Measurements from ENCODE around the gene INSC. TPM values are rescaled to one million over a fixed set of nuclear protein-coding genes. Genes with fewer than 3 reads are reported as not detected.

The INSC gene
- total and polyA plus RNA-seq, 9 of the 15 experiments (the other 6 are each of a cell fraction or from before 2014, with no cell fraction given) = not detected

DNA sequence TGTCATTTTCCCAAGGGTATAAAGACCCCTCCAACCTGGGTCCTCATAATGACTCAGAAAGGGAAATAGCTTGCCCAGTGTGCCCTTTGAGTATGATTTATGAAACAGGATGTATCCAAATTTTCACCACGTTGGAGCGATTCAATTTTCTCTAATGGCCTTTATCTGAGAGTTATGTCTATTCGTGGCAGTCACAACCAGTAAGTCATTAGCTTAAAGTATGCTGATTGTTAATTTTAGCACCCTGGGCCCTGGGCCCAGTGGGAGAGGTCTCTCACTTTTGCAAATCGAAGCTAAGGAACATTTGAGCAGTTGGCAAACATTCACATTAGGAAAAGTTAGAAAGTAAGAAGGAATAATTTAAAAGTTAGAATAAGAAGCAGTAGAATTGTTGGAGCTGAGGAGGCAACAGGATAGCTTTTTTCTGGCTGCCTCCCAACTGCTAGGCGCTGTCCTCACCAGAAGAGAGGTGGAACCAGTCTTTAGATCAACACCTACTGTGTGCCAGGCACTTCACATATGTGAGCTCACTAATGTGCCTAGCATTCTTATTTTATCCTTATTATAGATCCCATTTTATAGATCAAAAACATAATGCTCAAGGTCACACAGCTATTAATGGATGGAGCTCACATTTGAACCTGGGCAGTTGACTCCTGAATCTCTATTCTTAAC lies 24.5 kb downstream of the INSC start (continued):
- TF ChIP-seq, protein P1, sequence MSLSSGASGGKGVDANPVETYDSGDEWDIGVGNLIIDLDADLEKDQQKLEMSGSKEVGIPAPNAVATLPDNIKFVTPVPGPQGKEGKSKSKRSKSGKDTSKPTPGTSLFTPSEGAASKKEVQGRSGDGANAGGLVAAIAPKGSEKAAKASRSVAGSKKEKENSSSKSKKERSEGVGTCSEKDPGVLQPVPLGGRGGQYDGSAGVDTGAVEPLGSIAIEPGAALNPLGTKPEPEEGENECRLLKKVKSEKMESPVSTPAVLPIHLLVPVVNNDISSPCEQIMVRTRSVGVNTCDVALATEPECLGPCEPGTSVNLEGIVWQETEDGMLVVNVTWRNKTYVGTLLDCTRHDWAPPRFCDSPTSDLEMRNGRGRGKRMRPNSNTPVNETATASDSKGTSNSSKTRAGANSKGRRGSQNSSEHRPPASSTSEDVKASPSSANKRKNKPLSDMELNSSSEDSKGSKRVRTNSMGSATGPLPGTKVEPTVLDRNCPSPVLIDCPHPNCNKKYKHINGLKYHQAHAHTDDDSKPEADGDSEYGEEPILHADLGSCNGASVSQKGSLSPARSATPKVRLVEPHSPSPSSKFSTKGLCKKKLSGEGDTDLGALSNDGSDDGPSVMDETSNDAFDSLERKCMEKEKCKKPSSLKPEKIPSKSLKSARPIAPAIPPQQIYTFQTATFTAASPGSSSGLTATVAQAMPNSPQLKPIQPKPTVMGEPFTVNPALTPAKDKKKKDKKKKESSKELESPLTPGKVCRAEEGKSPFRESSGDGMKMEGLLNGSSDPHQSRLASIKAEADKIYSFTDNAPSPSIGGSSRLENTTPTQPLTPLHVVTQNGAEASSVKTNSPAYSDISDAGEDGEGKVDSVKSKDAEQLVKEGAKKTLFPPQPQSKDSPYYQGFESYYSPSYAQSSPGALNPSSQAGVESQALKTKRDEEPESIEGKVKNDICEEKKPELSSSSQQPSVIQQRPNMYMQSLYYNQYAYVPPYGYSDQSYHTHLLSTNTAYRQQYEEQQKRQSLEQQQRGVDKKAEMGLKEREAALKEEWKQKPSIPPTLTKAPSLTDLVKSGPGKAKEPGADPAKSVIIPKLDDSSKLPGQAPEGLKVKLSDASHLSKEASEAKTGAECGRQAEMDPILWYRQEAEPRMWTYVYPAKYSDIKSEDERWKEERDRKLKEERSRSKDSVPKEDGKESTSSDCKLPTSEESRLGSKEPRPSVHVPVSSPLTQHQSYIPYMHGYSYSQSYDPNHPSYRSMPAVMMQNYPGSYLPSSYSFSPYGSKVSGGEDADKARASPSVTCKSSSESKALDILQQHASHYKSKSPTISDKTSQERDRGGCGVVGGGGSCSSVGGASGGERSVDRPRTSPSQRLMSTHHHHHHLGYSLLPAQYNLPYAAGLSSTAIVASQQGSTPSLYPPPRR (CRISPR knock-in tag; IDR thresholded peaks at IDR 0.05; ENCODE audit: borderline replicate concordance) = no peak

DNA sequence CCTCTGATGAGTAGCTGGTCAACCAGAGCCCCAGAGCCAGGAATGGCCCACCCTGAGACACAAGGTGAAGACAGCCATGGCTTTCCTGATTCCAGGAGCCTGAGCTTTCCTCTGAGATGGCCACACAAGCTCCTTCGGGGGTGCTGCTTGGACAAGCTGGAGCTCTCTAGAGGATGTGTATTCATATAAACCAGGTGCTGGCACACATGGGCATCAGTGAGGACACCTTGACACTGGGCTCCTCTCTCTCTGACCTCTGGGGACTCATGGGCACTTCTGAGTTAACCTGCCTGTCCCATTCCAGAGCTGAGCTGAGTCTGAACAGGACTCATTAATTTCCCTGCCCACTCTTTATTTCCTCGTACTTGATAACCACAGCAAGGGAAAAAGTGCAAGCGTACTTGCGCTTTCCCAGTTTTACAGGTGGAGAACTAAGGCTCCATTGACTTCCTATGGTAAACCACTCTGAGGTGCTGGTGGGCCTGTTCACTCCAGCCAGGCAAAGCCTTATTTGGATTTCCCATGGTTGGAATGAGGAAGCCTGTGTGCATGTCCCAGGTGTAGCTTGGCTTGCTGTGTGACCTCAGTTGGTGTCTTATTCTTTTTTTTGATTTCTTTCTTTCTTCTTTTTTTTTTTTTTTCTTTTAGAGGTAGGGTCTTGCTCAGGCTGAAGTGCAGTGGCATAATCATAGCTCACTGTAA lies 25.4 kb downstream of the INSC start:
- in situ Hi-C loops (cut with MboI) (no loop called here), intact Hi-C loops (cut with micrococcal nuclease) (no loop called here)
- TF ChIP-seq MEIS2 (IDR thresholded peaks at IDR 0.05; ENCODE audit: partially characterized antibody) (no peak), SP1 (CRISPR knock-in tag; IDR thresholded peaks at IDR 0.05) (no peak)
- no peak overlapping the region for H2AFZ ChIP-seq (ENCODE audit: low read depth, low read length)
- H3K9me3 ChIP-seq (replicated peaks; ENCODE audit: control insufficient read depth, insufficient read depth, low read depth, low read length) = no peaks in the 10 kb centered on the region
- no peak for DNase-seq (ENCODE audit: extremely low read depth in 1 of 4, low spot score in 3 of 4)
- no peak overlapping the region for H3K4me3 ChIP-seq
- H3K27me3 ChIP-seq (ENCODE audit: control insufficient read depth in 2 of 2, insufficient read depth in 2 of 2, low read length in 2 of 2) = no peaks in the 10 kb centered on the region
- no peaks in the 10 kb centered on the region for H3K79me2 ChIP-seq (ENCODE audit: control insufficient read depth, insufficient read depth, low read length)
- no peak overlapping the region for H3K4me2 ChIP-seq (ENCODE audit: insufficient read depth, low read length)
- no peak overlapping the region for H3K9ac ChIP-seq (ENCODE audit: insufficient read depth in 1 of 2, low read depth in 2 of 2, low read length in 2 of 2)
- no peaks in the 10 kb centered on the region for H3K9me1 ChIP-seq (ENCODE audit: control insufficient read depth, insufficient read depth, low read length)
- no peak for ATAC-seq
- POLR2A ChIA-PET = interaction anchor here (0.6 to 0.9 kb wide), 3 partner anchors 8 to 1560 kb away, joined by 3 to 4 read pairs (median 3); no protein-coding TSS in a partner anchor
- CTCF ChIA-PET (ENCODE audit: low intra/inter-chr PET ratio) = no interaction called here
- H3K27ac ChIP-seq (ENCODE audit: extremely low read depth, low read depth, low read length) = no peak overlapping the region
- 0% methylated on average over 4 of the region's 4 CpGs for WGBS (ENCODE audit: insufficient coverage, low coverage, missing lambda C conversion rate)
- H3K4me1 ChIP-seq (replicated peaks in 1 of 2; ENCODE audit: control insufficient read depth in 2 of 2, insufficient read depth in 2 of 2, low read length in 2 of 2) = no peaks in the 10 kb centered on the region
- no peak for FAIRE-seq
- no peaks in the 10 kb centered on the region for H4K20me1 ChIP-seq (replicated peaks; ENCODE audit: control insufficient read depth, insufficient read depth, low read length)
- no peaks in the 10 kb centered on the region for H3K36me3 ChIP-seq (ENCODE audit: control insufficient read depth, insufficient read depth, low read length)
- no TSS peak for BruUV-seq (replicated peaks)
